ENCODE results near the gene AEBP1. TPM values are rescaled to one million over a fixed set of nuclear protein-coding genes. Genes with fewer than 3 reads are reported as not detected.

The AEBP1 gene
- total RNA-seq, 1 experiment from 2014 or later: 50.8 TPM

- CTCF ChIA-PET: no interaction called here
- H3K4me1 Mint-ChIP-seq: peaks cover 11% of the 10 kb centered on the region; the same call in 1 of the 2 replicates
- no peak overlapping the region for H3K4me3 Mint-ChIP-seq
- no peaks in the 10 kb centered on the region for H3K9me3 Mint-ChIP-seq
- no peak for ATAC-seq
- peaks cover 8% of the 10 kb centered on the region for H3K27me3 Mint-ChIP-seq (ENCODE audit: low read depth)
- H3K36me3 Mint-ChIP-seq: peaks cover 29% of the 10 kb centered on the region
- H3K27ac Mint-ChIP-seq: no peak overlapping the region
- POLR2A ChIA-PET: interaction anchor here (0.6 kb wide), 1 partner anchor 37 kb away, joined by 6 read pairs; no protein-coding TSS in a partner anchor
- DNase-seq (ENCODE audit: low spot score): no peak
- TF ChIP-seq IRF2 (CRISPR knock-in tag; IDR thresholded peaks at IDR 0.05; ENCODE audit: borderline replicate concordance, low read depth) (no peak), E2F5 (CRISPR knock-in tag; IDR thresholded peaks at IDR 0.05) (no peak), CTCF (IDR thresholded peaks at IDR 0.05) (no peak), FOXP4 (CRISPR knock-in tag; IDR thresholded peaks at IDR 0.05) (no peak), USF1 (CRISPR knock-in tag; IDR thresholded peaks at IDR 0.05) (no peak), ZNF512 (CRISPR knock-in tag; IDR thresholded peaks at IDR 0.05; ENCODE audit: borderline replicate concordance) (no peak), STAT6 (CRISPR knock-in tag; conservative IDR thresholded peaks at IDR 0.05; ENCODE audit: low read depth) (no peak), ZNF263 (CRISPR knock-in tag; IDR thresholded peaks at IDR 0.05; ENCODE audit: low read depth) (no peak), TP53 (CRISPR knock-in tag; IDR thresholded peaks at IDR 0.05) (no peak), ZNF425 (CRISPR knock-in tag; conservative IDR thresholded peaks at IDR 0.05) (no peak), JUN (CRISPR knock-in tag; IDR thresholded peaks at IDR 0.05) (no peak), CREB1 (CRISPR knock-in tag; IDR thresholded peaks at IDR 0.05) (no peak), KAT7 (CRISPR knock-in tag; IDR thresholded peaks at IDR 0.05; ENCODE audit: borderline replicate concordance) (no peak), ZNF396 (CRISPR knock-in tag; IDR thresholded peaks at IDR 0.05; ENCODE audit: borderline replicate concordance) (no peak), ZNF317 (CRISPR knock-in tag; IDR thresholded peaks at IDR 0.05; ENCODE audit: borderline replicate concordance, low read depth) (no peak), ZNF532 (CRISPR knock-in tag; IDR thresholded peaks at IDR 0.05; ENCODE audit: borderline replicate concordance) (no peak), ZBTB43 (CRISPR knock-in tag; IDR thresholded peaks at IDR 0.05) (no peak)
Observed at GRCh38 chr7:44078521-44078920, 25.6 kb upstream of the AEBP1 start.

Measured in WTC11 (cell line).